IPS-NIHi7 (cell line): ENCODE measurements around the gene LRRN2.

Experiments used
- DNase-seq: peaks from one replicate; pipeline ENCODE4 v3.0.0; 2012; ENCODE audit warnings: mixed read lengths; ENCODE audit errors: extremely low spot score

Gene LRRN2

GRCh38 chr1:204712708-204713430 lies 27.3 kb upstream of the LRRN2 start:
- no peak for DNase-seq

GRCh38 chr1:204711947-204712701 lies 26.6 kb upstream of the LRRN2 start:
- no peak for DNase-seq

- DNase-seq, result peak; percentile 33
Observed at GRCh38 chr1:204711103-204711946, 25.8 kb upstream of the LRRN2 start.

GRCh38 chr1:204709960-204710912 lies 24.7 kb upstream of the LRRN2 start:
- DNase-seq, result peak; percentile 63

- no peak for DNase-seq
Observed at GRCh38 chr1:204709021-204709420, 23.5 kb upstream of the LRRN2 start.

- peak; percentile 65 for DNase-seq
Observed at GRCh38 chr1:204706838-204707509, 21.4 kb upstream of the LRRN2 start.

GRCh38 chr1:204705888-204706837 lies 20.6 kb upstream of the LRRN2 start:
- DNase-seq, result peak; percentile 31

- no peak for DNase-seq
Observed at GRCh38 chr1:204705493-204705811, 19.9 kb upstream of the LRRN2 start.

GRCh38 chr1:204704794-204705492 lies 19.4 kb upstream of the LRRN2 start:
- DNase-seq, result no peak

GRCh38 chr1:204703826-204704612 lies 18.5 kb upstream of the LRRN2 start:
- no peak for DNase-seq

GRCh38 chr1:204703268-204703664 lies 17.7 kb upstream of the LRRN2 start:
- no peak for DNase-seq

GRCh38 chr1:204702552-204703267 lies 17.2 kb upstream of the LRRN2 start:
- DNase-seq, result no peak

GRCh38 chr1:204701229-204701628 lies 15.7 kb upstream of the LRRN2 start:
- no peak for DNase-seq

GRCh38 chr1:204697893-204698292 lies 12.4 kb upstream of the LRRN2 start:
- no peak for DNase-seq

GRCh38 chr1:204696606-204697005 lies 11.1 kb upstream of the LRRN2 start:
- DNase-seq, result no peak

GRCh38 chr1:204695692-204696091 lies 10.2 kb upstream of the LRRN2 start:
- DNase-seq, result no peak

- DNase-seq, result no peak
Observed at GRCh38 chr1:204694145-204694544, 8.6 kb upstream of the LRRN2 start.
